ENCODE data around the gene ZNF384. TPM values are rescaled to one million over a fixed set of nuclear protein-coding genes. Genes with fewer than 3 reads are reported as not detected.

Gene ZNF384
- total RNA-seq, 5 donors from 2014 or later (not counting 1 experiment from before 2014, with no cell fraction given), result 68.6 to 82.9 (median 79.4) TPM

- Mint-ChIP-seq H3K9me3 (peaks cover 0 to 2% (median 0%) of the 10 kb centered on the region in 3 donors), H3K4me1 (peaks cover 10 to 18% (median 16%) of the 10 kb centered on the region in 3 donors), H3K27me3 (no peaks in the 10 kb centered on the region), H3K27ac (no peak overlapping the region), H3K4me3 (no peak overlapping the region), H3K36me3 (peaks cover 50% of the 10 kb centered on the region)
- H3K9me3 ChIP-seq, result no peaks in the 10 kb centered on the region
- CTCF ChIA-PET, result interaction anchor here in 1 of 2 donors (0.6 to 1.1 kb wide), 2 partner anchors 11 to 17 kb away, joined by 3 read pairs; no protein-coding TSS in a partner anchor
- ATAC-seq (replicated peaks in 1 of 4) (no peak), DNase-seq (no peak)
- POLR2A ChIA-PET, result interaction anchor here (0.6 kb wide), 2 partner anchors 32 to 153 kb away, joined by 3 read pairs; no protein-coding TSS in a partner anchor
- no peaks in the 10 kb centered on the region for H3K27me3 ChIP-seq (replicated peaks in 1 of 2; ENCODE audit: control insufficient read depth in 2 of 2, extremely low read depth in 1 of 2, insufficient read depth in 2 of 2, low read length in 1 of 2)
- H3K27ac ChIP-seq (ENCODE audit: low read length), result no peak overlapping the region
- WGBS (ENCODE audit: insufficient coverage), result 100% methylated on average over 2 of the region's 8 CpGs
- H3K36me3 ChIP-seq (ENCODE audit: control insufficient read depth in 2 of 2, extremely low read depth in 1 of 2, insufficient read depth in 1 of 2, low read length in 1 of 2), result peaks cover 27 to 60% of the 10 kb centered on the region in 2 donors
- H3K4me3 ChIP-seq (ENCODE audit: control insufficient read depth in 1 of 2, extremely low read depth in 1 of 2, low read length in 1 of 2), result no peak overlapping the region
- peaks cover 0 to 5% of the 10 kb centered on the region in 2 experiments for H3K4me1 ChIP-seq (ENCODE audit: control insufficient read depth in 1 of 2, extremely low read depth in 1 of 2, insufficient read depth in 2 of 2, low read length in 2 of 2)
These were observed 21.5 kb downstream of the ZNF384 start for GRCh38 chr12:6667559-6668210.

GRCh38 chr12:6666211-6666610 lies 23.0 kb downstream of the ZNF384 start:
- Mint-ChIP-seq H3K4me1 (peaks cover 21 to 29% (median 25%) of the 10 kb centered on the region in 3 donors), H3K36me3 (peaks cover 35% of the 10 kb centered on the region), H3K27ac (no peak overlapping the region), H3K27me3 (no peaks in the 10 kb centered on the region), H3K4me3 (no peak overlapping the region), H3K9me3 (peaks cover 0 to 2% (median 0%) of the 10 kb centered on the region in 3 donors)
- ChIA-PET POLR2A (no interaction called here), CTCF (no interaction called here)
- H3K4me1 ChIP-seq (ENCODE audit: control insufficient read depth in 1 of 2, extremely low read depth in 1 of 2, insufficient read depth in 2 of 2, low read length in 2 of 2), result peaks cover 10 to 16% of the 10 kb centered on the region in 2 experiments
- WGBS (ENCODE audit: insufficient coverage), result no CpG with 5 or more reads among the region's 2 CpGs
- no peaks in the 10 kb centered on the region for H3K27me3 ChIP-seq (replicated peaks in 1 of 2; ENCODE audit: control insufficient read depth in 2 of 2, extremely low read depth in 1 of 2, insufficient read depth in 2 of 2, low read length in 1 of 2)
- no peak overlapping the region for H3K27ac ChIP-seq (ENCODE audit: low read length)
- no peak for ATAC-seq (replicated peaks in 1 of 4)
- no peaks in the 10 kb centered on the region for H3K9me3 ChIP-seq
- no peak for DNase-seq
- no peak overlapping the region for H3K4me3 ChIP-seq (ENCODE audit: control insufficient read depth in 1 of 2, extremely low read depth in 1 of 2, low read length in 1 of 2)
- peaks cover 19 to 45% of the 10 kb centered on the region in 2 donors for H3K36me3 ChIP-seq (ENCODE audit: control insufficient read depth in 2 of 2, extremely low read depth in 1 of 2, insufficient read depth in 1 of 2, low read length in 1 of 2)

- ATAC-seq (replicated peaks in 1 of 4) (no peak), DNase-seq (no peak)
- POLR2A ChIA-PET, result interaction anchor here in 1 of 2 donors (0.6 kb wide), 1 partner anchor 72 kb away, joined by 9 read pairs; no protein-coding TSS in a partner anchor
- H3K9me3 Mint-ChIP-seq, result peaks cover 0 to 2% (median 0%) of the 10 kb centered on the region in 3 donors
- H3K27me3 Mint-ChIP-seq, result no peaks in the 10 kb centered on the region
- no peak overlapping the region for H3K27ac ChIP-seq (ENCODE audit: low read length)
- H3K4me3 Mint-ChIP-seq, result no peak overlapping the region
- no peak overlapping the region for H3K4me3 ChIP-seq (ENCODE audit: control insufficient read depth in 1 of 2, extremely low read depth in 1 of 2, low read length in 1 of 2)
- 80% methylated on average over 1 of the region's 2 CpGs for WGBS (ENCODE audit: insufficient coverage)
- peaks cover 10 to 16% of the 10 kb centered on the region in 2 experiments for H3K4me1 ChIP-seq (ENCODE audit: control insufficient read depth in 1 of 2, extremely low read depth in 1 of 2, insufficient read depth in 2 of 2, low read length in 2 of 2)
- peaks cover 25% of the 10 kb centered on the region for H3K36me3 Mint-ChIP-seq
- H3K27me3 ChIP-seq (replicated peaks in 1 of 2; ENCODE audit: control insufficient read depth in 2 of 2, extremely low read depth in 1 of 2, insufficient read depth in 2 of 2, low read length in 1 of 2), result no peaks in the 10 kb centered on the region
- peaks cover 8 to 33% of the 10 kb centered on the region in 2 donors for H3K36me3 ChIP-seq (ENCODE audit: control insufficient read depth in 2 of 2, extremely low read depth in 1 of 2, insufficient read depth in 1 of 2, low read length in 1 of 2)
- H3K27ac Mint-ChIP-seq, result peak overlapping the region in 1 of 2 donors; percentile 47
- no peaks in the 10 kb centered on the region for H3K9me3 ChIP-seq
- CTCF ChIA-PET, result interaction anchor here (0.5 to 1.5 kb wide), 5 partner anchors 21 to 607 kb away, joined by 3 to 6 read pairs (median 4); partner anchors contain the start of gene ZNF384 (in 1 of the 2)
- H3K4me1 Mint-ChIP-seq, result peaks cover 26 to 30% (median 29%) of the 10 kb centered on the region in 3 donors
These were observed 24.3 kb downstream of the ZNF384 start for GRCh38 chr12:6664902-6665301.

- peaks cover 20% of the 10 kb centered on the region for H3K36me3 Mint-ChIP-seq
- H3K36me3 ChIP-seq (ENCODE audit: control insufficient read depth in 2 of 2, extremely low read depth in 1 of 2, insufficient read depth in 1 of 2, low read length in 1 of 2), result peaks cover 3 to 19% of the 10 kb centered on the region in 2 donors
- no peaks in the 10 kb centered on the region for H3K9me3 ChIP-seq
- ChIA-PET POLR2A (interaction anchor here (0.7 to 1.3 kb wide), 2 partner anchors 26 to 27 kb away, joined by 3 to 12 read pairs; partner anchors contain the start of gene ZNF384 (in 1 of the 2)), CTCF (interaction anchor here (0.6 to 1.3 kb wide), 7 partner anchors 10 to 203 kb away, joined by 3 to 12 read pairs (median 3); partner anchors contain the start of gene ZNF384 (in 1 of the 2))
- H3K27me3 Mint-ChIP-seq, result no peaks in the 10 kb centered on the region
- ATAC-seq (replicated peaks in 1 of 4), result peak; percentile 98 to 99 (median 99)
- WGBS (ENCODE audit: insufficient coverage), result 0% methylated on average over 28 of the region's 37 CpGs
- peaks cover 10 to 16% of the 10 kb centered on the region in 2 experiments for H3K4me1 ChIP-seq (ENCODE audit: control insufficient read depth in 1 of 2, extremely low read depth in 1 of 2, insufficient read depth in 2 of 2, low read length in 2 of 2)
- no peaks in the 10 kb centered on the region for H3K27me3 ChIP-seq (replicated peaks in 1 of 2; ENCODE audit: control insufficient read depth in 2 of 2, extremely low read depth in 1 of 2, insufficient read depth in 2 of 2, low read length in 1 of 2)
- H3K27ac Mint-ChIP-seq, result peak within 1 kb of the TSS; percentile 93 to 98
- H3K4me3 Mint-ChIP-seq, result peak within 1 kb of the TSS; percentile 91 to 93 (median 91)
- peaks cover 0 to 2% (median 0%) of the 10 kb centered on the region in 3 donors for H3K9me3 Mint-ChIP-seq
- H3K4me3 ChIP-seq (ENCODE audit: control insufficient read depth in 1 of 2, extremely low read depth in 1 of 2, low read length in 1 of 2), result peak within 1 kb of the TSS; percentile 81 to 89
- peak within 1 kb of the TSS; percentile 84 for H3K27ac ChIP-seq (ENCODE audit: low read length)
- DNase-seq, result peak; percentile 80 to 99 (median 97)
- peaks cover 36 to 40% (median 38%) of the 10 kb centered on the region in 3 donors for H3K4me1 Mint-ChIP-seq
These were observed 26.1 kb downstream of the ZNF384 start, which contains the start of gene ING4 for GRCh38 chr12:6662906-6663742. TSS of gene ING4 (minus strand) at chr12:6663119. CDS start at chr12:6663101, 18 bp downstream.

- no peaks in the 10 kb centered on the region for H3K27me3 ChIP-seq (replicated peaks in 1 of 2; ENCODE audit: control insufficient read depth in 2 of 2, extremely low read depth in 1 of 2, insufficient read depth in 2 of 2, low read length in 1 of 2)
- ChIA-PET CTCF (interaction anchor here in 1 of 2 donors (0.6 kb wide), 1 partner anchor 35 kb away, joined by 4 read pairs; no protein-coding TSS in a partner anchor), POLR2A (no interaction called here)
- peak overlapping the region; percentile 91 to 93 (median 91) for H3K4me3 Mint-ChIP-seq
- H3K4me3 ChIP-seq (ENCODE audit: control insufficient read depth in 1 of 2, extremely low read depth in 1 of 2, low read length in 1 of 2), result peak overlapping the region; percentile 81 to 89
- no peaks in the 10 kb centered on the region for H3K27me3 Mint-ChIP-seq
- peaks cover 0 to 2% (median 0%) of the 10 kb centered on the region in 3 donors for H3K9me3 Mint-ChIP-seq
- peaks cover 10 to 16% of the 10 kb centered on the region in 2 experiments for H3K4me1 ChIP-seq (ENCODE audit: control insufficient read depth in 1 of 2, extremely low read depth in 1 of 2, insufficient read depth in 2 of 2, low read length in 2 of 2)
- peak overlapping the region; percentile 61 for H3K27ac ChIP-seq (ENCODE audit: low read length)
- peaks cover 14% of the 10 kb centered on the region for H3K36me3 Mint-ChIP-seq
- H3K36me3 ChIP-seq (ENCODE audit: control insufficient read depth in 2 of 2, extremely low read depth in 1 of 2, insufficient read depth in 1 of 2, low read length in 1 of 2), result peaks cover 3 to 15% of the 10 kb centered on the region in 2 donors
- H3K27ac Mint-ChIP-seq, result peak overlapping the region; percentile 93 to 98
- whole genome bisulfite sequencing (ENCODE audit: insufficient coverage), result 0% methylated on average over 6 of the region's 10 CpGs
- H3K9me3 ChIP-seq, result no peaks in the 10 kb centered on the region
- DNase-seq, result no peak
- peaks cover 36 to 40% (median 40%) of the 10 kb centered on the region in 3 donors for H3K4me1 Mint-ChIP-seq
- peak; percentile 56 to 59 (median 58) for ATAC-seq (replicated peaks in 1 of 4)
These were observed 26.6 kb downstream of the ZNF384 start for GRCh38 chr12:6662602-6662905.

- no peak overlapping the region for H3K27ac ChIP-seq (ENCODE audit: low read length)
- H3K9me3 Mint-ChIP-seq, result no peaks in the 10 kb centered on the region
- H3K4me1 Mint-ChIP-seq, result peaks cover 13 to 19% (median 14%) of the 10 kb centered on the region in 3 donors
- CTCF ChIA-PET, result no interaction called here
- no peak for DNase-seq
- H3K4me3 ChIP-seq (ENCODE audit: control insufficient read depth in 1 of 2, extremely low read depth in 1 of 2, low read length in 1 of 2), result no peak overlapping the region
- no peak overlapping the region for H3K4me3 Mint-ChIP-seq
- no peaks in the 10 kb centered on the region for H3K27me3 ChIP-seq (replicated peaks in 1 of 2; ENCODE audit: control insufficient read depth in 2 of 2, extremely low read depth in 1 of 2, insufficient read depth in 2 of 2, low read length in 1 of 2)
- H3K4me1 ChIP-seq (ENCODE audit: control insufficient read depth in 1 of 2, extremely low read depth in 1 of 2, insufficient read depth in 2 of 2, low read length in 2 of 2), result no peaks in the 10 kb centered on the region
- peaks cover 14 to 71% of the 10 kb centered on the region in 2 donors for H3K36me3 ChIP-seq (ENCODE audit: control insufficient read depth in 2 of 2, extremely low read depth in 1 of 2, insufficient read depth in 1 of 2, low read length in 1 of 2)
- no peak for ATAC-seq (replicated peaks in 1 of 4)
- no CpG with 5 or more reads among the region's 5 CpGs for WGBS (ENCODE audit: insufficient coverage)
- peaks cover 51% of the 10 kb centered on the region for H3K36me3 Mint-ChIP-seq
- H3K9me3 ChIP-seq, result no peaks in the 10 kb centered on the region
- H3K27me3 Mint-ChIP-seq, result no peaks in the 10 kb centered on the region
- POLR2A ChIA-PET, result no interaction called here
- no peak overlapping the region for H3K27ac Mint-ChIP-seq
These were observed 35.2 kb downstream of the ZNF384 start for GRCh38 chr12:6653987-6654386.

Data from T-cell (primary cell).